SH-SY5Y (cell line): ENCODE results near the gene GRAMD1B.

Source experiments
- GATA2 ChIP-seq: IDR thresholded peaks from 2 replicates; pipeline ENCODE4 v1.6.1; 2011; ENCODE audit warnings: mild to moderate bottlenecking, low read depth, low read length
- GATA3 ChIP-seq: IDR thresholded peaks from 2 replicates; pipeline ENCODE4 v1.6.1; 2011; ENCODE audit warnings: low read depth, mild to moderate bottlenecking, low read length, moderate library complexity

The GRAMD1B gene

DNA sequence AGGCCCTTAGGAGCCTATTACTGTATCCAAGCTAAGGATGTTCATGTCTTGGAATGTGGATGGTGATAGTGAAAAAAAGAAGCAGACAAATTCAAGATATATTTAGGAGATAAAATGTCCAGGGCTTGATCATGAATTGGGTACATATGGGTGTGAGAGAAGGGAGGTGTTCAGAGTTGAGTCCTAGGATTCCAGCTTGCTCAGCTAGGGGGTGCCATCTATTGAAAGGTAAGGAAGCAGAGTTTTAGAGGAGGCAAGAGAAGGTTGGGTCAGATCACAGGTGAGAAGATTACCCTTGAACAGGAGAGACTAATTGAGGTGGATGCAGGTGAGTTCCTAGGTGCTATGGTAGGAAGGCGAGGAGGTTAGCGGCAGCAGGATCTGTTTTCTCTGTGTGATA is 60.5 kb downstream of the GRAMD1B start:
- TF ChIP-seq GATA3, result no peak
- no peak for TF ChIP-seq GATA2

DNA sequence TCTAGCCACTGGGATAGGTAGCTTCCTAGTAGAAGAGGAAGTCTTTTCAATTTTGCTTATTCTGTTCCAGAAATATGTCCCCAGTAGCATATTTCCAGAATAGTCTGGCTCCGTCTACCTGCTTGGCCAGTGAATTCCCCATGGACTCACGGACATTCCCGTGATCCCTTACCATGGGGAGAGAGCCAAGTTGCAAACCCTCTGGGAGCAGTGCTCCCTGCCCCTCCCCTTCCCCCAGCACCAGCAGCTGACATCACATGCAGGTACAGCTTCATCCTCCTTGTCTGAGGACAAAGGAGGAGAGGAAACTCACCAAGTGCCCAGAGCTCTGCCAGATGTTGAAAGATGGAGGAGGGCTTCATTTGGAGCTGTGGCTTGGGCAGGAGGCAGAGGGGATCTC is 61.2 kb downstream of the GRAMD1B start:
- TF ChIP-seq GATA3, result no peak
- no peak for TF ChIP-seq GATA2

DNA sequence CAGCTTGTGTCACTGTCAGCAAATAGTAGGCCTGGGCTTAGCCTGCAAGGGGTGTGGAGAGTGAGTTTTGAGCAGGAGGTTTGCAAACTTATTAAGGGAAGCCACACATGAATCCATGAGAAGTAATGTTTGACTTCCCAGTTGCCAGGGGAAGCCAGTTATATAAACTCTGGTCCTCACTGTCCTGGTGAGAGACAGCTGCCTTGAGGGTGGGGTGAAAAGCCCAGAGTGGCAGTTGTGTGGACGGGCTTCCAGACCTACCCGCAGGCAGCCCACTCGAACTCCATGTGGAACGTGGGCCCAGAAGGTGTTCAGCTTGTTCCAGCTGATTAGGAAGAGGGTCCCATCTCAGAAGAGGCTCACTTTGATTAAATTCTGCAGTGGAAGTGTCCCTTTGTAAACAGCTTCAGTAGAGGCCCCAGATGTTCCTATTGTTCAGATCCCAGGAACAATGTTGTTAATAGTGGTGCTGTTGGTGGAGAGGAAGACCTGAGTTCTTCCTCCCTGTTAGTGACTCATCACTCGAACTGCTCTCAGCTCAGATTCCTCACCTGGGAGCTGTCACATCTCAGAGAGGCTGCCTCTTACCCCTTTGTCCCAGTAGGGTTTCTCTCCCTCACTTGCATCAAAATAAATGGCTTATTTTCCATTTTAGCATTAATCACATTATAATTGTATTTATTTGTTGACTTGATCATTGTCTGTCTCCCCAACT is 63.4 kb downstream of the GRAMD1B start:
- TF ChIP-seq GATA3, result no peak
- TF ChIP-seq GATA2, result no peak

DNA sequence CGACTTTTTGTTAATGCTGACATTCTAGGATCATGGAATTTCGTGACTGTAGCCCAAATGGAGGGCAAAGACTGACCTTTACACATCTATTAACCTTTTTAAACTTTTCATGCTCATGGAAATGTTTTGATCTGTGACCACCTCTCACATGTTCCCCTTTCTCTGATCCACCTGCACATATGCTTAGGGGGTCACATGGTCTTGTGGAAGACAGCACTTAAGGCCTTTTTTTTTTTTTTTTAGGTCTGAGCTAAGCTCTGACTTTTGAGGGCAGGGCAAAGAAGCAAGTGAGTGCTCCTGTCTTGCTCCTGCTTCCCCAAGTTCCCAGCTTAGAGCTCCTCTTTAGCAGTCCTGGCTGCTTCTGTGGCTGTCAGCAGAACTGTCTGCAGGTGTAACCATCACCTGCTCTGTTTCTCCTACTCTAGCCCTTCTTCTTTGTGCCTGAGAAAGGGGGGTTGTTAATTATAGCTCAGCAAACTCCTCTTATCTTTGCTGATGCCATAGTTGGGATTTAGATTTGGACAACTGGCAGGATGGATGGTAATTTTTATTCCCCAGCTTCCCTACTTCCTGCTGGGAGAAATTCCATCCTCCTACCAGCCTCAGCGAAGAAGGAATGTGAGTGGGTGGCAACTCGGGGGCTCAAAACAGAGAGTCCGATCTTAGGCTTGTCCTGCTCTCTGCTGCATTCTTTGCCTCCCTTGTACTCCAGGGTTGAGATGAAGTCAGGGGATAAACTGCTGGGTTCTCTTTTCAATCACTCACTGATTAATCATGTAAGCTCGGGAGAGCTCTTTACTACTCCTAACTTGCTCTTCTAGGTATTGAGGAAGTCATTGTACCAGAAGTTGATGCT is 64.4 kb downstream of the GRAMD1B start:
- no peak for TF ChIP-seq GATA3
- TF ChIP-seq GATA2, result no peak

DNA sequence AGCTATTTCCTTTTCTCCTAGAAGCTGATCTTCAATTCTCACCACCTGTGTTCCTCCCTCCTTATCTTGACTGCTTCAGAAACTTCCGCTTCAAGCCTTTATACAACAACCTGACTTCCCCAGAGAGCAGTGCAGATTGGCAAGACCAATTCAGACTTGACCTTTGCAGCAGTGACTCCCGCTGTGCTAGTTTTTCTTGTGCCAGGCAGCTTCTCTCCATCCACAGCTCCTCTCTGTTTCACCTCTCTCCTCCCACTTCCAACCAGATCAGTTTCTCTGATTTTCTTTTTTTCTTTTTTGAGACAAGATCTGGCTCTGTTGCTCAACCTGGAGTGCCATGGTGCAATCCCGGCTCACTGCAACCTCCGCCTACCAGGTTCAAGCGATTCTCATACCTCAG is 74.3 kb downstream of the GRAMD1B start:
- TF ChIP-seq GATA2 (no peak), GATA3 (no peak)

DNA sequence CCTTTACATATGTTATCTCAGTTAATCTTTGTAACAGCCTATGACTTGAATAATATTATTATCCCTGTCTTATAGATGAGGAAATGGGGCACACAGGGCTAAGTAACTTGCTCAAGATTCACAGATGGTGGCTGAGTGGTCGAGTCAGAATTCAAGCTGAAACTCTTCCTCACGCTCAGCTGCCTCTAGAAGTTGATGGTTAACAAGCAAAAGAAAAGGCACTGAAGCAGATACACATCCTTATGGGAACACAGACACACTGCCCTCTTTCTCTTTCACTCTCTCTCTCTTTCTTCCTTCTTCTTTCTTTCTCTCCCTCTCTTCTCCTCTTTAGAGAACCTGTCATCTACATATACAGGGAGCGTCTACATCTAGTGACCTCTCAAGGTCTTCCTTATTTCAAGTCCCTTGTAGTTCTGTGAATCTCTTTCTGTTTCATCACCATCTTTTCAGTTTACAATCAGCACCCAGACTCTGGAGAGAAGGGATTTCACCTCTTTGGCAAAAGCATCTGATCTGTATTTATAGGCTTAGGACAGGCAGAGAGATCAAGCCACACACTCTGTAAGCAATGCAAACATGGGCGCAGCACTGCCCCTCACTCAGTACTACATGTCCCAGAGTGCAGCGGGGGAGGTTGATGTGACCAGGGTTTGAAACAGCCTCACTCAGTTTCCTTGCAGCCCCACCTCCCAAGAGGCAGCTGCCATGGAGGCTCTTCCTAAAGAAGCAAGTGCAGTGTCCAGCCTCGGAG is 75.7 kb downstream of the GRAMD1B start:
- TF ChIP-seq GATA3, result no peak
- TF ChIP-seq GATA2, result no peak

DNA sequence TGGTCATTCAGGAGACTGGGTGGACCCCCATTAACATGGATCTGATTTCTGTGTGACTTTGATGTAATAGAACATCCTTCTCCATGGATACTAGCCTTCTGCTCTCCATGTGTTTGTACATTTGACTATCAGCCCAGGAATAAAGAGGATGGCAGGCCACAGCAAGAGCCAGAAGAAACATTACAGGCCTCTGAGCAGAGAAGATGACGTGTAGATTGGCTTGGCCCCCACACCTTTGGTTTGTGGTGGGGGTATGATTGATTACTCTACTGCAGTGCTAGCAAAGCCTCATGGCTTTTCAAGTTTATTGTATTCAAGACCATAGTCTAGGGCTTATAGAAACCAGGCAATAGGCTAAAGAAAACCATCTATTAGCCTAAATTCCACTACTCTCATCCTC is 77.0 kb downstream of the GRAMD1B start:
- TF ChIP-seq GATA2 (no peak), GATA3 (no peak)

DNA sequence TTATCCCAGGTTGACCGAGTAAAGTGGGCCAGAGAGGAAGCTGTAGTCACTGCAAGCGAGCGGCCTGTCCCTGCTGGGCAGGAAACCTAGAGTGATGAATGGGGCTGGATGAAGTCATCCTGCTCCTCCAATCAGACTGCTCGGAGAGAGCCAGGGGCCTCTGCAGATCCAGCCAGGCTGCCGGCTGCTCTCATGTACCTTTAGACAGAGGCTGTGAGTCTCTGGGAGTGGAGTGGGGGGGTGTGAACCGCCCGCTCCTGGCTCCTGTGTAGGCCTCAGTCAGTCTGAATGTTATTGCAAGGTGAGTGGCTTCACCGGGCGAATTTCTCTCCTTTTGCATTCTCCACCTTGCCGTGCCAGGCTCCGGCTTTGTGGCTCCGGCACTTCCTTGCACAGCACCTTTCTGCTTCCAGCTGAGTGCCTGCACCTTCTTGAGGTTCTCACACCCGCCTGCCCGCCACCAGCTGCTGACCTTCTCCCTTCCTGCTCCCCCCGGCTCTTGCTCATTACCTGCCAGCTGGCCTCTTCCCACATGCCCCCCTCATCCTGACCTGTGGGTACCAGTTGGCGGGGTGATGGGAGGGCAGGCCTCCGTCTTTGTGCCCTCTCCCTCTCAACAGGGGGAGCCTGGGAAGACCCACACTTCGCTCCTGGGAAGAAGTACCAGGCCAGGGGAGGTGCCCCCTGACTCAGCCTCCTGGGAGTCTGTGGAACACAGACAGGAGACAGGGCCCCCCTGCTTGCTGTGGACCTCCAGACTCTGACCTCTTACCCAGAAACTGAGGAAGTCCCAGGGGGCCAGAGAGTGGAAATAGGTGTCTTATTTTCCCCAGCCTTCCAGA is 79.9 kb downstream of the GRAMD1B start:
- TF ChIP-seq GATA2 (no peak), GATA3 (no peak)

DNA sequence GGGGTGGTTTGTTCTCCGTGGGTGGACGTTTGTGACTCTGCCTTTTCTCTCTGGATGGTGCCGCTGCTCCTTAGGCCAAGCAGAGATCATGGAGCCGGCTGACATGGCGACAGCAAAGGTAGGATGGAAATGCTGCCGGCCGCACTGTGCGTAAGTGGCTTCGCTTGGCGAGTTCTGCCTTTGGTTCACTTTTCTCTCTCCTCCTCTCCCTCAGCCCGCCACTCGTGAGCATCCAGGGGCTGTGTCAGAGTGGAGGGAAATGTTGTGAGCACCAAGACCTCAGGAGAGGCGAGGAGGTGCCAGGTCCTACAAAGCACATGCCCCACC is 80.5 kb downstream of the GRAMD1B start:
- no peak for TF ChIP-seq GATA3
- TF ChIP-seq GATA2, result no peak

DNA sequence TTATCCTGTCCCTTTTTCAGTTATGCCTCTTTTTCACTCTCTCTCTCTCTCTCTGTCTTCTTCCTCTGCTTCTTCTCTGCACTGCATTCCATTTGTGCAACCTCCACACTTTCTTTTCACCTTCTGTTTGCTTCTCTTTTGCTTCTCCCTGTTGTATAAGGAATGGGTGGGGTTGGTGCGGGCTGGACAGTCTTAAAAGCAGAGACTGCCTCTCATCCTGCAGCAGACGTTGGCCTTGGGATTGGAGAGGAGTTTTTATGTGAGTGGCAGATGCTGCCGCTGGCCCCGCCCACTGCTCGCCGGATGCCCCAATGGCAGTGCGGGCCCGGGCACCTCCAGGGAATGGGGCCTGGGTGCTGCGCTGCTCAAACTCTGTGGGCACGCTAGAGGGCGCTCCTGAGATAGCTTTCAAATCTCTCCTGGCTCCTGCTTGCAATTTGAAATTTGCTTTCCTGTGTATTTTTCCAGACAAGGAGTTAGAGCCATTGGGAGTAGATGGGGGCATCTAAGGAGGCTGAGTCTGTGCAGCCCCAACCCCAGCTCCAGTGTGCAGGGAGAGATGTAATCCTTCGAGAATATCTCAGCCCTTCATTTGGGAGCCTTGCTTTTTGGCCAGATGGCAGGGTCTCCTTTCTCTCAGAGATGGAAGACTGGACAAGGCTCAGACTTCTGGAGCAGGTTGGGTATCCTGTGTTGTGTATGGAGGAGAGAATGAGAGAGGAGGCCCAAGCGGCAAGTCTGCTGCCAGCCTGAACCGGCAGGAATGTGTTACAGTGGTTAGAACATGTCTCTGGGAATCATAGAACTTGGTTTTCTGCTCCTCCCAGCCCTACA is 81.2 kb downstream of the GRAMD1B start:
- TF ChIP-seq GATA3 (no peak), GATA2 (no peak)

DNA sequence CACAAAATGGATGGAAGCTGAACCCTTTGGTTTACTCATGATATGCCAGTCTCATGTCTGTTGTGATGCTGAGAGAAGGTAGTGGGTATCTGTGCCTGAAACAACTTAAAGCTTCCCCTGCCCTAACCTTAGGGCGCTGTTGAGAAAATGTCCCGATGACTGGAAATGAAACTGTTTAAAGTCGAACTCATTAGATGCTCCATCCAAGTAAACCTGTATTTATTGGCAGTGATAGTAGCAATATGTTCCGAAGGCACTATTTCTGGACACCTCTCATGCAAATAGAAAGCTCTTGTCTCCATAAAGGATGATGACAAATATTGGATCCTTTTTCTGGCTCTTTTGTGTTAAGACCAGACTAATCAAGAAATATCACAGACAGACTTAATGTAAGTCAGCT is 86.2 kb downstream of the GRAMD1B start:
- TF ChIP-seq GATA2, result no peak
- TF ChIP-seq GATA3, result no peak

DNA sequence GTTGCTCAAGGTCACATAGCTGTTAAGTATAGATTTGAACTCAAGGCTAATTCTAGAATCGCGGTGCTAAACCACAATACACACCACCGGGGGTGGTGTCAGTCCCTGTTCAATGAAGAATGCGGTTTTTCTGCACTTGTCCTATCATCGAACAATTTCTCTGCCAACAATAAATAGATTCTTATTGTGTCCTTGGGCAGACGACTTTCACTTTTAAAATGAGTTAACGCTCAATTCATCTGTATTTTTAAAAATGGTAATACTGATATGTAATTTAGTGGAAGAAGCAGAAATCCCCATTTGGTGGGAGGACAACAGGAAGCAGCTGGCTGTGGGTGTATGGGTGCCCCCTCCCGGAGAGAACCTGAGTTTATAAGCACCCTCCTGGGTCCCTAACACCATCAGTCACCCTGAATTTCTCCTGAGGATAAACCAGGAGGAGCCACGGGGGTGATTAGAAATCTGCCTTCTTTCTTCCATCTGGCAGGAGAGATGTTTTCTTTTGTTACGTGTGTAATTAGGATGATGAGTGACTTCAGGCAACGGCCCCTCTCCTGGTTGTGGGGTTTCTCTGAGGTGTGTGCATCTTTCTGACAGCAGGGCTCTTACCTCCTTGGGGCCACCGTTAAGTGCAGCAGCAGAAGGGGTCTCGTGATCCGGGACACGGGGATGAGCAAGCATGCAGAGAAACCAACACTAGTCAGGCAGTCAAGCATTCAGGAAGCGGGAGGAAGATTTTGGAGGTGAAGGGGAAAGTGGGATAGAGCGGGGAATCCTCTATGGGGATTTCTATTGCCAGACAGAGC is 87.7 kb downstream of the GRAMD1B start:
- TF ChIP-seq GATA2 (no peak), GATA3 (no peak)
